Measurements from ENCODE around the gene LRRK1.

- TF ChIP-seq, protein P1, sequence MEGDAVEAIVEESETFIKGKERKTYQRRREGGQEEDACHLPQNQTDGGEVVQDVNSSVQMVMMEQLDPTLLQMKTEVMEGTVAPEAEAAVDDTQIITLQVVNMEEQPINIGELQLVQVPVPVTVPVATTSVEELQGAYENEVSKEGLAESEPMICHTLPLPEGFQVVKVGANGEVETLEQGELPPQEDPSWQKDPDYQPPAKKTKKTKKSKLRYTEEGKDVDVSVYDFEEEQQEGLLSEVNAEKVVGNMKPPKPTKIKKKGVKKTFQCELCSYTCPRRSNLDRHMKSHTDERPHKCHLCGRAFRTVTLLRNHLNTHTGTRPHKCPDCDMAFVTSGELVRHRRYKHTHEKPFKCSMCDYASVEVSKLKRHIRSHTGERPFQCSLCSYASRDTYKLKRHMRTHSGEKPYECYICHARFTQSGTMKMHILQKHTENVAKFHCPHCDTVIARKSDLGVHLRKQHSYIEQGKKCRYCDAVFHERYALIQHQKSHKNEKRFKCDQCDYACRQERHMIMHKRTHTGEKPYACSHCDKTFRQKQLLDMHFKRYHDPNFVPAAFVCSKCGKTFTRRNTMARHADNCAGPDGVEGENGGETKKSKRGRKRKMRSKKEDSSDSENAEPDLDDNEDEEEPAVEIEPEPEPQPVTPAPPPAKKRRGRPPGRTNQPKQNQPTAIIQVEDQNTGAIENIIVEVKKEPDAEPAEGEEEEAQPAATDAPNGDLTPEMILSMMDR (IDR thresholded peaks at IDR 0.05): peak; percentile 98
- TF ChIP-seq FOSL2 (IDR thresholded peaks at IDR 0.05) (no peak), FOSL2 (CRISPR knock-in tag; IDR thresholded peaks at IDR 0.05) (no peak), CEBPB (IDR thresholded peaks at IDR 0.05) (no peak), POLR2A (IDR thresholded peaks at IDR 0.05; ENCODE audit: low read length) (no peak), KDM1A (IDR thresholded peaks at IDR 0.05; ENCODE audit: low read depth) (no peak), USF2 (IDR thresholded peaks at IDR 0.05) (no peak), KDM5A (IDR thresholded peaks at IDR 0.05) (no peak)
- TF ChIP-seq, protein P2, sequence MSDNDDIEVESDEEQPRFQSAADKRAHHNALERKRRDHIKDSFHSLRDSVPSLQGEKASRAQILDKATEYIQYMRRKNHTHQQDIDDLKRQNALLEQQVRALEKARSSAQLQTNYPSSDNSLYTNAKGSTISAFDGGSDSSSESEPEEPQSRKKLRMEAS (IDR thresholded peaks at IDR 0.05): peak; percentile 48; the same call in 1 of the 2 replicates
- TF ChIP-seq, protein P3, sequence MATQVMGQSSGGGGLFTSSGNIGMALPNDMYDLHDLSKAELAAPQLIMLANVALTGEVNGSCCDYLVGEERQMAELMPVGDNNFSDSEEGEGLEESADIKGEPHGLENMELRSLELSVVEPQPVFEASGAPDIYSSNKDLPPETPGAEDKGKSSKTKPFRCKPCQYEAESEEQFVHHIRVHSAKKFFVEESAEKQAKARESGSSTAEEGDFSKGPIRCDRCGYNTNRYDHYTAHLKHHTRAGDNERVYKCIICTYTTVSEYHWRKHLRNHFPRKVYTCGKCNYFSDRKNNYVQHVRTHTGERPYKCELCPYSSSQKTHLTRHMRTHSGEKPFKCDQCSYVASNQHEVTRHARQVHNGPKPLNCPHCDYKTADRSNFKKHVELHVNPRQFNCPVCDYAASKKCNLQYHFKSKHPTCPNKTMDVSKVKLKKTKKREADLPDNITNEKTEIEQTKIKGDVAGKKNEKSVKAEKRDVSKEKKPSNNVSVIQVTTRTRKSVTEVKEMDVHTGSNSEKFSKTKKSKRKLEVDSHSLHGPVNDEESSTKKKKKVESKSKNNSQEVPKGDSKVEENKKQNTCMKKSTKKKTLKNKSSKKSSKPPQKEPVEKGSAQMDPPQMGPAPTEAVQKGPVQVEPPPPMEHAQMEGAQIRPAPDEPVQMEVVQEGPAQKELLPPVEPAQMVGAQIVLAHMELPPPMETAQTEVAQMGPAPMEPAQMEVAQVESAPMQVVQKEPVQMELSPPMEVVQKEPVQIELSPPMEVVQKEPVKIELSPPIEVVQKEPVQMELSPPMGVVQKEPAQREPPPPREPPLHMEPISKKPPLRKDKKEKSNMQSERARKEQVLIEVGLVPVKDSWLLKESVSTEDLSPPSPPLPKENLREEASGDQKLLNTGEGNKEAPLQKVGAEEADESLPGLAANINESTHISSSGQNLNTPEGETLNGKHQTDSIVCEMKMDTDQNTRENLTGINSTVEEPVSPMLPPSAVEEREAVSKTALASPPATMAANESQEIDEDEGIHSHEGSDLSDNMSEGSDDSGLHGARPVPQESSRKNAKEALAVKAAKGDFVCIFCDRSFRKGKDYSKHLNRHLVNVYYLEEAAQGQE (IDR thresholded peaks at IDR 0.05): no peak
These were observed 169.8 kb downstream of the LRRK1 start for GRCh38 chr15:101088788-101089578.

All from A549 (cell line).